Loucy (cell line): Measurements from ENCODE around the gene PTPA.

Experiments
- H2AFZ ChIP-seq: fragments of 200-600 bp; sonication (generic); 2 replicates; pipeline ENCODE4 v1.6.0; 2016; ENCODE audit warnings: antibody characterized with exemption, mild to moderate bottlenecking, low read length, moderate library complexity
- H3F3A ChIP-seq: fragments of 200-600 bp; 2 replicates; pipeline ENCODE4 v1.6.0; 2016; ENCODE audit warnings: antibody characterized with exemption, low read depth, mild to moderate bottlenecking
- H3K27me3 ChIP-seq: fragments of 200-600 bp; sonication (generic); 2 replicates; pipeline ENCODE4 v1.6.1; 2014; ENCODE audit warnings: low read length, mild to moderate bottlenecking; ENCODE audit not compliant: insufficient read depth, poor library complexity, severe bottlenecking
- H3K36me3 ChIP-seq: fragments of 200-600 bp; sonication (generic); 2 replicates; pipeline ENCODE4 v1.6.1; 2016; ENCODE audit warnings: low read length; ENCODE audit not compliant: insufficient read depth
- H3K4me1 ChIP-seq: fragments of 200-600 bp; sonication (generic); 2 replicates; pipeline ENCODE4 v1.5.1; 2014; ENCODE audit warnings: low read length, mild to moderate bottlenecking; ENCODE audit not compliant: insufficient read depth, poor library complexity, severe bottlenecking
- H3K4me2 ChIP-seq: fragments of 200-600 bp; sonication (generic); 2 replicates; pipeline ENCODE4 v1.6.0; 2014; ENCODE audit warnings: antibody characterized with exemption, low read length, low read depth, mild to moderate bottlenecking; ENCODE audit not compliant: poor library complexity, severe bottlenecking
- H3K4me3 ChIP-seq: fragments of 200-600 bp; sonication (generic); 2 replicates; pipeline ENCODE4 v1.5.1; 2014; ENCODE audit warnings: low read length, mild to moderate bottlenecking, mixed read lengths; ENCODE audit not compliant: poor library complexity, severe bottlenecking
- H3K79me2 ChIP-seq: fragments of 200-600 bp; sonication (generic); 2 replicates; pipeline ENCODE4 v1.6.1; 2014; ENCODE audit warnings: low read length; ENCODE audit not compliant: insufficient read depth
- H3K9ac ChIP-seq: fragments of 200-600 bp; sonication (generic); 2 replicates; pipeline ENCODE4 v1.6.0; 2014; ENCODE audit warnings: mild to moderate bottlenecking, low read depth, low read length, moderate library complexity; ENCODE audit not compliant: poor library complexity, severe bottlenecking
- H3K9me2 ChIP-seq: fragments of 200-600 bp; sonication (generic); replicated peaks from 2 replicates; pipeline ENCODE4 v1.6.1; 2016; ENCODE audit warnings: low read depth, low read length, mixed read lengths
- H3K9me3 ChIP-seq: fragments of 200-600 bp; sonication (generic); 2 replicates; pipeline ENCODE4 v1.6.1; 2014; ENCODE audit warnings: mild to moderate bottlenecking, antibody characterized with exemption, low read length, low read depth; ENCODE audit not compliant: insufficient read depth
- H4K20me1 ChIP-seq: fragments of 200-600 bp; sonication (generic); 2 replicates; pipeline ENCODE4 v1.6.0; 2014; ENCODE audit warnings: antibody characterized with exemption, low read length, mild to moderate bottlenecking; ENCODE audit not compliant: insufficient read depth, poor library complexity, severe bottlenecking
- CTCF ChIP-seq: fragments of 200-600 bp; sonication (generic); conservative IDR thresholded peaks from 2 replicates; pipeline ENCODE4 v1.5.1; 2014; ENCODE audit warnings: mild to moderate bottlenecking, antibody characterized with exemption, low read length
- EZH2phosphoT487 ChIP-seq: fragments of 200-600 bp; IDR thresholded peaks from 2 replicates; pipeline ENCODE4 v1.6.1; 2018; ENCODE audit warnings: antibody characterized with exemption, mild to moderate bottlenecking, moderate library complexity, borderline replicate concordance

PTPA gene

GRCh38 chr9:129094387-129095169 lies 16.6 kb upstream of the PTPA start:
- Histone ChIP-seq H3K4me2 (no peak overlapping the region), H3K4me3 (no peak overlapping the region), H3K9me2 (no peaks in the 10 kb centered on the region), H3F3A (no peaks in the 10 kb centered on the region), H3K79me2 (no peaks in the 10 kb centered on the region), H3K27me3 (no peaks in the 10 kb centered on the region), H3K36me3 (no peaks in the 10 kb centered on the region), H3K4me1 (no peaks in the 10 kb centered on the region), H3K9me3 (no peaks in the 10 kb centered on the region), H2AFZ (no peak overlapping the region), H3K9ac (no peak overlapping the region), H4K20me1 (no peaks in the 10 kb centered on the region)
- TF ChIP-seq CTCF (no peak), EZH2phosphoT487 (no peak)

DNA sequence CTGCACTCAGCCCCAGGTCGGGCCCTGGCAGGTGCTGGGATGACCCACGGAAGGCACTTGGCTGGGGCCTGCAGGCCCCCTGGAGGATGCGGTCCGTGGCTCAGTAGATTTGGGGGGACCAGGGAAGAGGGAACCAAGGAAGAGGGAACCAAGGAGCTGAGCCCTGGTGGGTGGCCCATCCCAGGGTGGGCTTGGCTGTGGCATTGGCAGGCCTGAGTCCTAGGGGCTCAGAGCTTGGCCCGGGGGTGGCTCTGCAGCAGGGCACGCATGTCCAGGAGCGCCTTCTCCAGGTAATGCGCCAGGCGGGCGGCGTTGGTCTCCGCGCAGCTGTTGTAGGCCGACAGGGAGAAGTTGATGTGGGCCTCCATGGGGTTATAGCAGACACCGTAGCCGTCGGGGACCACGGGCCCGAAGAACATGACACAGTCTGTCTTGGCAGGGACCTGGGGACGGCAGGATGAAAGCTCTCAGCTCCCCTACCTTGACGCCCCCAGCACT lies 16.0 kb upstream of the PTPA start:
- Histone ChIP-seq H3K9me3 (no peaks in the 10 kb centered on the region), H3K36me3 (no peaks in the 10 kb centered on the region), H3K27me3 (no peaks in the 10 kb centered on the region), H3K9ac (no peak overlapping the region), H4K20me1 (no peaks in the 10 kb centered on the region), H3K4me2 (no peak overlapping the region), H3K4me3 (no peak overlapping the region), H3K79me2 (no peaks in the 10 kb centered on the region), H3F3A (no peaks in the 10 kb centered on the region), H3K4me1 (no peaks in the 10 kb centered on the region), H2AFZ (no peak overlapping the region), H3K9me2 (no peaks in the 10 kb centered on the region)
- TF ChIP-seq CTCF (no peak), EZH2phosphoT487 (no peak)

GRCh38 chr9:129095908-129096307 lies 15.3 kb upstream of the PTPA start:
- H2AFZ ChIP-seq = no peak overlapping the region
- no peaks in the 10 kb centered on the region for H3K79me2 ChIP-seq
- H4K20me1 ChIP-seq = no peaks in the 10 kb centered on the region
- no peaks in the 10 kb centered on the region for H3K36me3 ChIP-seq
- no peak overlapping the region for H3K9ac ChIP-seq
- H3K4me3 ChIP-seq = no peak overlapping the region
- no peaks in the 10 kb centered on the region for H3F3A ChIP-seq
- H3K9me3 ChIP-seq = no peaks in the 10 kb centered on the region
- TF ChIP-seq EZH2phosphoT487 = no peak
- TF ChIP-seq CTCF = no peak
- H3K4me2 ChIP-seq = no peak overlapping the region
- no peaks in the 10 kb centered on the region for H3K4me1 ChIP-seq
- no peaks in the 10 kb centered on the region for H3K27me3 ChIP-seq
- H3K9me2 ChIP-seq = no peaks in the 10 kb centered on the region
